ENCODE results near the gene SLC17A8. TPM values are rescaled to one million over a fixed set of nuclear protein-coding genes. Genes with fewer than 3 reads are reported as not detected.

SLC17A8 gene
- total and polyA plus RNA-seq, 4 donors: 0.08 to 3.9 (median 0.24) TPM

- no peak overlapping the region for H3K4me3 ChIP-seq (ENCODE audit: low read depth in 1 of 3, low read length in 3 of 3)
- H3K27me3 ChIP-seq (ENCODE audit: control insufficient read depth in 4 of 4, insufficient read depth in 4 of 4, low read length in 3 of 4): no peaks in the 10 kb centered on the region
- no peak overlapping the region for H3K27ac ChIP-seq (ENCODE audit: low read depth in 1 of 2, low read length in 2 of 2)
- no peaks in the 10 kb centered on the region for H3K9me3 ChIP-seq (ENCODE audit: control insufficient read depth in 4 of 4, low read length in 3 of 4)
- TF ChIP-seq YY1 (IDR thresholded peaks at IDR 0.05) (no peak), ATF3 (IDR thresholded peaks at IDR 0.05) (no peak), FOXA1 (IDR thresholded peaks at IDR 0.05) (no peak), RAD21 (IDR thresholded peaks at IDR 0.05) (no peak), SP1 (IDR thresholded peaks at IDR 0.05) (no peak), HNF4A (conservative IDR thresholded peaks at IDR 0.05) (no peak), NR2F2 (IDR thresholded peaks at IDR 0.05) (no peak), GABPA (IDR thresholded peaks at IDR 0.05 in 1 of 2, conservative IDR thresholded peaks at IDR 0.05 in 1 of 2) (no peak), FOXA2 (IDR thresholded peaks at IDR 0.05) (no peak), JUND (IDR thresholded peaks at IDR 0.05) (no peak), EGR1 (IDR thresholded peaks at IDR 0.05; ENCODE audit: low read depth in 2 of 2) (no peak), RXRA (IDR thresholded peaks at IDR 0.05) (no peak), TAF1 (conservative IDR thresholded peaks at IDR 0.05) (no peak), HNF4G (IDR thresholded peaks at IDR 0.05) (no peak)
- TF ChIP-seq, protein P1, sequence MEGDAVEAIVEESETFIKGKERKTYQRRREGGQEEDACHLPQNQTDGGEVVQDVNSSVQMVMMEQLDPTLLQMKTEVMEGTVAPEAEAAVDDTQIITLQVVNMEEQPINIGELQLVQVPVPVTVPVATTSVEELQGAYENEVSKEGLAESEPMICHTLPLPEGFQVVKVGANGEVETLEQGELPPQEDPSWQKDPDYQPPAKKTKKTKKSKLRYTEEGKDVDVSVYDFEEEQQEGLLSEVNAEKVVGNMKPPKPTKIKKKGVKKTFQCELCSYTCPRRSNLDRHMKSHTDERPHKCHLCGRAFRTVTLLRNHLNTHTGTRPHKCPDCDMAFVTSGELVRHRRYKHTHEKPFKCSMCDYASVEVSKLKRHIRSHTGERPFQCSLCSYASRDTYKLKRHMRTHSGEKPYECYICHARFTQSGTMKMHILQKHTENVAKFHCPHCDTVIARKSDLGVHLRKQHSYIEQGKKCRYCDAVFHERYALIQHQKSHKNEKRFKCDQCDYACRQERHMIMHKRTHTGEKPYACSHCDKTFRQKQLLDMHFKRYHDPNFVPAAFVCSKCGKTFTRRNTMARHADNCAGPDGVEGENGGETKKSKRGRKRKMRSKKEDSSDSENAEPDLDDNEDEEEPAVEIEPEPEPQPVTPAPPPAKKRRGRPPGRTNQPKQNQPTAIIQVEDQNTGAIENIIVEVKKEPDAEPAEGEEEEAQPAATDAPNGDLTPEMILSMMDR (IDR thresholded peaks at IDR 0.05; ENCODE audit: low read depth, low read length, missing input control): no peak
- TF ChIP-seq, protein P2, sequence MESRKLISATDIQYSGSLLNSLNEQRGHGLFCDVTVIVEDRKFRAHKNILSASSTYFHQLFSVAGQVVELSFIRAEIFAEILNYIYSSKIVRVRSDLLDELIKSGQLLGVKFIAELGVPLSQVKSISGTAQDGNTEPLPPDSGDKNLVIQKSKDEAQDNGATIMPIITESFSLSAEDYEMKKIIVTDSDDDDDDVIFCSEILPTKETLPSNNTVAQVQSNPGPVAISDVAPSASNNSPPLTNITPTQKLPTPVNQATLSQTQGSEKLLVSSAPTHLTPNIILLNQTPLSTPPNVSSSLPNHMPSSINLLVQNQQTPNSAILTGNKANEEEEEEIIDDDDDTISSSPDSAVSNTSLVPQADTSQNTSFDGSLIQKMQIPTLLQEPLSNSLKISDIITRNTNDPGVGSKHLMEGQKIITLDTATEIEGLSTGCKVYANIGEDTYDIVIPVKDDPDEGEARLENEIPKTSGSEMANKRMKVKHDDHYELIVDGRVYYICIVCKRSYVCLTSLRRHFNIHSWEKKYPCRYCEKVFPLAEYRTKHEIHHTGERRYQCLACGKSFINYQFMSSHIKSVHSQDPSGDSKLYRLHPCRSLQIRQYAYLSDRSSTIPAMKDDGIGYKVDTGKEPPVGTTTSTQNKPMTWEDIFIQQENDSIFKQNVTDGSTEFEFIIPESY (IDR thresholded peaks at IDR 0.05): no peak
- TF ChIP-seq, protein P3, sequence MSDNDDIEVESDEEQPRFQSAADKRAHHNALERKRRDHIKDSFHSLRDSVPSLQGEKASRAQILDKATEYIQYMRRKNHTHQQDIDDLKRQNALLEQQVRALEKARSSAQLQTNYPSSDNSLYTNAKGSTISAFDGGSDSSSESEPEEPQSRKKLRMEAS (IDR thresholded peaks at IDR 0.05): no peak
- TF ChIP-seq, protein P4, sequence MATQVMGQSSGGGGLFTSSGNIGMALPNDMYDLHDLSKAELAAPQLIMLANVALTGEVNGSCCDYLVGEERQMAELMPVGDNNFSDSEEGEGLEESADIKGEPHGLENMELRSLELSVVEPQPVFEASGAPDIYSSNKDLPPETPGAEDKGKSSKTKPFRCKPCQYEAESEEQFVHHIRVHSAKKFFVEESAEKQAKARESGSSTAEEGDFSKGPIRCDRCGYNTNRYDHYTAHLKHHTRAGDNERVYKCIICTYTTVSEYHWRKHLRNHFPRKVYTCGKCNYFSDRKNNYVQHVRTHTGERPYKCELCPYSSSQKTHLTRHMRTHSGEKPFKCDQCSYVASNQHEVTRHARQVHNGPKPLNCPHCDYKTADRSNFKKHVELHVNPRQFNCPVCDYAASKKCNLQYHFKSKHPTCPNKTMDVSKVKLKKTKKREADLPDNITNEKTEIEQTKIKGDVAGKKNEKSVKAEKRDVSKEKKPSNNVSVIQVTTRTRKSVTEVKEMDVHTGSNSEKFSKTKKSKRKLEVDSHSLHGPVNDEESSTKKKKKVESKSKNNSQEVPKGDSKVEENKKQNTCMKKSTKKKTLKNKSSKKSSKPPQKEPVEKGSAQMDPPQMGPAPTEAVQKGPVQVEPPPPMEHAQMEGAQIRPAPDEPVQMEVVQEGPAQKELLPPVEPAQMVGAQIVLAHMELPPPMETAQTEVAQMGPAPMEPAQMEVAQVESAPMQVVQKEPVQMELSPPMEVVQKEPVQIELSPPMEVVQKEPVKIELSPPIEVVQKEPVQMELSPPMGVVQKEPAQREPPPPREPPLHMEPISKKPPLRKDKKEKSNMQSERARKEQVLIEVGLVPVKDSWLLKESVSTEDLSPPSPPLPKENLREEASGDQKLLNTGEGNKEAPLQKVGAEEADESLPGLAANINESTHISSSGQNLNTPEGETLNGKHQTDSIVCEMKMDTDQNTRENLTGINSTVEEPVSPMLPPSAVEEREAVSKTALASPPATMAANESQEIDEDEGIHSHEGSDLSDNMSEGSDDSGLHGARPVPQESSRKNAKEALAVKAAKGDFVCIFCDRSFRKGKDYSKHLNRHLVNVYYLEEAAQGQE (IDR thresholded peaks at IDR 0.05): no peak
- no peak overlapping the region for H3K9ac ChIP-seq (ENCODE audit: low read depth in 1 of 2, low read length in 2 of 2)
- no peaks in the 10 kb centered on the region for H3K4me1 ChIP-seq (ENCODE audit: control insufficient read depth in 4 of 4, insufficient read depth in 4 of 4, low read length in 3 of 4)
- DNase-seq (ENCODE audit: low spot score): no peak
- H3K36me3 ChIP-seq (ENCODE audit: control insufficient read depth in 4 of 4, insufficient read depth in 3 of 4, low read depth in 1 of 4, low read length in 3 of 4): peaks cover 5 to 21% (median 17%) of the 10 kb centered on the region in 4 donors
Measured at GRCh38 chr12:100324498-100324897, 32.4 kb upstream of the SLC17A8 start.

All from liver (tissue), 9 donors.